Measurements from ENCODE around the gene AKAP6.

The AKAP6 gene

GRCh38 chr14:32513571-32514009, 184.5 kb downstream of the AKAP6 start:
- TF ChIP-seq, protein P1, sequence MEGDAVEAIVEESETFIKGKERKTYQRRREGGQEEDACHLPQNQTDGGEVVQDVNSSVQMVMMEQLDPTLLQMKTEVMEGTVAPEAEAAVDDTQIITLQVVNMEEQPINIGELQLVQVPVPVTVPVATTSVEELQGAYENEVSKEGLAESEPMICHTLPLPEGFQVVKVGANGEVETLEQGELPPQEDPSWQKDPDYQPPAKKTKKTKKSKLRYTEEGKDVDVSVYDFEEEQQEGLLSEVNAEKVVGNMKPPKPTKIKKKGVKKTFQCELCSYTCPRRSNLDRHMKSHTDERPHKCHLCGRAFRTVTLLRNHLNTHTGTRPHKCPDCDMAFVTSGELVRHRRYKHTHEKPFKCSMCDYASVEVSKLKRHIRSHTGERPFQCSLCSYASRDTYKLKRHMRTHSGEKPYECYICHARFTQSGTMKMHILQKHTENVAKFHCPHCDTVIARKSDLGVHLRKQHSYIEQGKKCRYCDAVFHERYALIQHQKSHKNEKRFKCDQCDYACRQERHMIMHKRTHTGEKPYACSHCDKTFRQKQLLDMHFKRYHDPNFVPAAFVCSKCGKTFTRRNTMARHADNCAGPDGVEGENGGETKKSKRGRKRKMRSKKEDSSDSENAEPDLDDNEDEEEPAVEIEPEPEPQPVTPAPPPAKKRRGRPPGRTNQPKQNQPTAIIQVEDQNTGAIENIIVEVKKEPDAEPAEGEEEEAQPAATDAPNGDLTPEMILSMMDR (IDR thresholded peaks at IDR 0.05): peak; percentile 67

DNA sequence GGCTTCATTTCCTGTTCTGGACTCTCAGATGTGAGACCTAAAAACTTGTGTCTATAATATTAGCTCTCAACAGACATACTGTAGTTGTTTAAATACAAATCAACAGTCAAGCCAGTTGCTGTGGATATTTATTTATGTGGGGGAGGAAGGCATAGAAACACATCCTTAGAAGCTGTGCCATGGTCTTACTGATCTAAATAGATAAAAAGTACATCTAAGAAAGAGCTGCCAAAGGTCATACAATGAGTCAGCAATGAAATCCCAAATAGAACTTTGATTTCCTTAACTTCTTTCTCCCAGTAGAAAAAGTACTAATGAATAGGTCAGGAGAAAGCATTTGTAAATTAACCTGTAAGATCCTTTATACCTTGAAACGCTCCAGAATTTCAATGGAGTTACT, 185.1 kb downstream of the AKAP6 start:
- TF ChIP-seq, protein P1 (IDR thresholded peaks at IDR 0.05): no peak

- TF ChIP-seq, protein P1 (IDR thresholded peaks at IDR 0.05): no peak
These were observed 185.6 kb downstream of the AKAP6 start for GRCh38 chr14:32514681-32515080.

DNA sequence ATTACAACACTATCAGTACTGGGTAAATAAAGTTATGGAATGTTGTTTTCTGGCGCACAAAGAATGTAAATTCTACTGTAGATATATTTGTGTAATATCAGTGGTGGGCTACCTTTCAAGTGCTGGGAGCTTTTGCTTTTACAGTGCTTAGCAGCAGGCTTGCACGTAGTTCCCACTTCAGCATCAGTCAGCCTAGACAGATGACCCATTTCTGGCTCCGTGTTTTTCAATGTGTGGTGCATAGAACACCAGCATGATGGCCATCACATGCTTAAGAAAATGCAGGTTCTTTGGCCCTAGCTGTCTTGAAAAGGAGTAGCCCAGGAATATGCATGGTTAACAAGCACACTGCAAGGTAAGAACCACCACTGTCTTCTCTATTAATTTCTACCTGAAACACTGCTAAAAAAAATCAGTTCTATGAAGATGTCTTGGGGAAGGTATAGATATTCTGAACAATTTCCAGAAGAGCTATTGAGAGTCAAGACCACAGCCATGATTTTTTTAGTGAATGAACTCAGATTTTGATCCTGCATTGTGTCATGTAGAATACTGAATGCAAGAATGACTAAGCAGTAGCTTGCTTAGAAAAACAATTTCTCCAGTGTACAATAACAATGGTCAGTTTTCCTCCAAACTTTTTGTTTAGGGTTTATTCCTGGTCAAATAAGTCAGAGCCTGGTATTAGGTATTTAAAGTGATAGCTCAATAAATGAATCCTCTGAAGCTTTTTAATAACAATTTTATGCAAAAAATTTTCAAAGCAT, 195.7 kb downstream of the AKAP6 start:
- TF ChIP-seq, protein P1 (IDR thresholded peaks at IDR 0.05): no peak

- TF ChIP-seq, protein P1 (IDR thresholded peaks at IDR 0.05): no peak
These were observed 196.5 kb downstream of the AKAP6 start for GRCh38 chr14:32525591-32525990.

DNA sequence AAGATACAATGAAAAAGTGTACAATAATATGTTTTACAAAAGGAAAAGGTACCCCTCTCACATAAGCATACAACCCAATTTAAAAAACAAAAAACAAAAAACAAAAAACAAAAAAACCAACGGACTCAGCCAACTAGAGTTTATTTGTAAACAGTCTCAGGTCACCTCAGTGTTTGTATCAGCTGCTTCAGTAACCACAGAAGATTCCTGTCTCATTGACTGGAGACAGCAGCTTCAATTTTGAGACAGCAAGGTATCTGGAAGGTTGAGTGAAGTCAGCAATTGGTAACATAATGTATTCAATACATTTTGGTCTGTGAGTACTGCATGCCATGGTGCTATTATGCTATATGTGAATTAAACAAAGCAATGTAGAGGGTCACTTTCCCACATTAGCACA, 201.7 kb downstream of the AKAP6 start:
- TF ChIP-seq, protein P1 (IDR thresholded peaks at IDR 0.05): no peak

- TF ChIP-seq, protein P1 (IDR thresholded peaks at IDR 0.05): no peak
These were observed 202.9 kb downstream of the AKAP6 start for GRCh38 chr14:32531942-32532515.
